K562 (cell line): ENCODE measurements around the gene MED12.

Experiments
- CEBPB ChIP-seq: fragments of 450-650 bp; IDR thresholded peaks from 2 replicates; pipeline ENCODE4 v1.6.1; 2016; ENCODE audit warnings: missing genetic modification characterization, missing compliant biosample characterization
- TSC22D4 ChIP-seq: fragments of 450-650 bp; IDR thresholded peaks from 2 replicates; pipeline ENCODE4 v1.6.1; 2016; ENCODE audit warnings: missing genetic modification characterization, missing biosample characterization, control low read depth

DNA sequence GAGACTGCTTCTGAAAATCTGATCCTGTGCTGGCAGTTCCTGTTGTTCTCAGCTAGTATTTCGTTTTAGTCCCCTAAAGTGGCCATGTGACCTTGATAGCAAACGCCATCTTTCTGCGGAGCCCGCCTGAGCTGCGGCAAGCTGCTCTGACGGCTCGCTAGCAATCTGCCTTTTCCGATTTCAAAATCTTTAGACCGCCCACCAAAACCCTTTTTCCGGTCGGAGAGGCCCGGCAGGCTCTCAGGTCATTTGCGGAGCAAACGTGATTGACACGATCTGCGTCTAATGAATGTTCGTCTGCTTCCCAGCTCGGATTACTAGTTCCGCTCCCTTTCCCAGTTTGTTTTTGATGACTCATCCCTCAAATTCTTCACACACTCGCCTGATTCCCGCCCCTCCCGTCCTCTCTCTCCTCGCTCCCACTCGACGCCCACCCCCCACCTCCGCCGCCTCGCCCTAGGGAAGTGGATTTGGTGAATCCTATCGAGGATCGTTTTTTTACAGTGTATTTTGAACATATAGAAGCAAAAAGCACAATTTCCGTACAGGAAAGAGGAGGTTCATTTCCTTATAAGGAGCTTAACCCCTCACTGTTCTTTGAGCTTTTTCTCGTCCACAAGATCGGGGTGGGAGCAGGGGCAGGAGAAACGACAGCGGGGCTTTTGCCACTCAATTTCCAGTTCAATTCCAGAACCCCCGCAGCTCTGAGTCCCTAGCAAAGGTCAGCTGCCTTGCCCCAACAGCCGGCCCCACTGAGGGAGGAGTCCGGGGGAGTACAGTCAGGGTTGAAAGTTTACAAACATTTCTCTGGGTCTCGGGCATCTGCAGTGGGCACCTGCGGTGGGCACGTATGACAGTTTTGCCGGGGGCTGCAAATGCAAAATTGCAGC is 63.8 kb downstream of the MED12 start:
- TF ChIP-seq CEBPB (tag), result peak; percentile 74
- TF ChIP-seq TSC22D4 (tag), result no peak
